CD4-positive, alpha-beta T cell treated with Interleukin-17A for 4 hours (primary cell): ENCODE results near the gene PRKAR2B.
"Not testable (repeated sequence)": the region's sequence is repeated elsewhere in the genome, so short reads cannot be mapped to it uniquely, and the experiment has no call there.

Experiments
- DNase-seq: peaks from one replicate; pipeline ENCODE4 v3.0.0-alpha.2; 2020; ENCODE audit warnings: mixed read lengths

The PRKAR2B gene

GRCh38 chr7:107080099-107080505 lies 35.6 kb downstream of the PRKAR2B start:
- no peak for DNase-seq

GRCh38 chr7:107080533-107080932 lies 36.0 kb downstream of the PRKAR2B start:
- DNase-seq = no peak

- DNase-seq = no peak
These were observed 40.7 kb downstream of the PRKAR2B start for GRCh38 chr7:107085180-107085579.

GRCh38 chr7:107089627-107090026 lies 45.1 kb downstream of the PRKAR2B start:
- DNase-seq = no peak

- DNase-seq = no peak
These were observed 46.0 kb downstream of the PRKAR2B start for GRCh38 chr7:107090457-107090856.

- DNase-seq = no peak
These were observed 46.8 kb downstream of the PRKAR2B start for GRCh38 chr7:107091306-107091705.

- DNase-seq = not testable (repeated sequence)
These were observed 49.2 kb downstream of the PRKAR2B start for GRCh38 chr7:107093671-107094070.

- not testable (repeated sequence) for DNase-seq
These were observed 54.6 kb downstream of the PRKAR2B start for GRCh38 chr7:107099154-107099553.

- no peak for DNase-seq
These were observed 56.3 kb downstream of the PRKAR2B start for GRCh38 chr7:107100824-107101223.

- DNase-seq = no peak
These were observed 58.9 kb downstream of the PRKAR2B start for GRCh38 chr7:107103369-107103768.

- no peak for DNase-seq
These were observed 60.3 kb downstream of the PRKAR2B start for GRCh38 chr7:107104801-107105200.

- DNase-seq = no peak
These were observed 61.2 kb downstream of the PRKAR2B start for GRCh38 chr7:107105591-107106245.

- DNase-seq = no peak
These were observed 64.4 kb downstream of the PRKAR2B start for GRCh38 chr7:107108793-107109371.

GRCh38 chr7:107109955-107110354 lies 65.5 kb downstream of the PRKAR2B start:
- no peak for DNase-seq

GRCh38 chr7:107111196-107111595 lies 66.7 kb downstream of the PRKAR2B start:
- no peak for DNase-seq

GRCh38 chr7:107113866-107114265 lies 69.4 kb downstream of the PRKAR2B start:
- DNase-seq = no peak

- DNase-seq = no peak
These were observed 70.6 kb downstream of the PRKAR2B start for GRCh38 chr7:107115114-107115513.

GRCh38 chr7:107115762-107116540 lies 71.4 kb downstream of the PRKAR2B start:
- no peak for DNase-seq

GRCh38 chr7:107118109-107118900 lies 73.8 kb downstream of the PRKAR2B start:
- no peak for DNase-seq

- DNase-seq = no peak
These were observed 75.0 kb downstream of the PRKAR2B start for GRCh38 chr7:107119376-107120105.

GRCh38 chr7:107122486-107122911 lies 78.0 kb downstream of the PRKAR2B start:
- no peak for DNase-seq

- no peak for DNase-seq
These were observed 78.9 kb downstream of the PRKAR2B start for GRCh38 chr7:107123392-107123791.
